ENCODE measurements around the gene CDCA5.

- TF ChIP-seq CTCF (IDR thresholded peaks at IDR 0.05) (peak; percentile 99), POLR2AphosphoS5 (IDR thresholded peaks at IDR 0.05; ENCODE audit: low read depth, low read length) (peak; percentile 98), SIN3A (IDR thresholded peaks at IDR 0.05; ENCODE audit: borderline replicate concordance, insufficient read depth, low read depth, low read length) (peak; percentile 77; the same call in 1 of the 2 replicates)
These were observed 33.6 kb upstream of the CDCA5 start, which contains the start of gene ZNHIT2 for GRCh38 chr11:65117206-65118096.

Measured in Panc1 (cell line).